ENCODE measurements around the gene USP2. TPM values are rescaled to one million over a fixed set of nuclear protein-coding genes. Genes with fewer than 3 reads are reported as not detected.

Gene USP2
- total and polyA plus RNA-seq, 2 of the 4 experiments (the other 2 are of a cell fraction), result 0.18 to 0.79 TPM

GRCh38 chr11:119310682-119311052 lies 70.8 kb downstream of the USP2 start:
- Histone ChIP-seq H2BK5ac (ENCODE audit: low read depth, low read length, poor library complexity, severe bottlenecking) (no peak overlapping the region), H3K9me1 (ENCODE audit: insufficient read depth, low read length) (peaks cover 17% of the 10 kb centered on the region; the same call in 1 of the 2 replicates), H3K9me3 (ENCODE audit: control insufficient read depth, insufficient read depth, low read length) (no peaks in the 10 kb centered on the region), H3K36me3 (ENCODE audit: control insufficient read depth, insufficient read depth, low read length) (peaks cover 61% of the 10 kb centered on the region), H2AK5ac (ENCODE audit: low read depth, low read length) (no peak overlapping the region), H3K79me1 (ENCODE audit: low read depth in 1 of 2, low read length in 2 of 2) (peaks cover 10 to 44% of the 10 kb centered on the region in 2 experiments; a peak in 3 of 4 replicates), H3K23ac (ENCODE audit: low read depth, low read length) (no peak overlapping the region), H2BK120ac (ENCODE audit: low read depth, low read length) (no peak overlapping the region), H3K4me3 (ENCODE audit: insufficient read depth, low read depth, low read length) (no peak overlapping the region), H4K8ac (ENCODE audit: low read depth in 2 of 2, low read length in 2 of 2) (no peak overlapping the region), H3K56ac (ENCODE audit: extremely low read depth, insufficient read depth, low read length) (no peak overlapping the region), H3K9ac (ENCODE audit: low read depth, low read length) (no peak overlapping the region), H3K4me1 (ENCODE audit: control insufficient read depth, insufficient read depth, low read length) (peaks cover 17% of the 10 kb centered on the region), H3K27me3 (ENCODE audit: control insufficient read depth, insufficient read depth, low read length) (no peaks in the 10 kb centered on the region), H3K18ac (ENCODE audit: low read depth, low read length) (no peak overlapping the region), H2AK9ac (replicated peaks; ENCODE audit: low read depth, low read length, poor library complexity) (no peak overlapping the region), H2BK15ac (ENCODE audit: low read depth, low read length) (no peak overlapping the region), H3K14ac (replicated peaks; ENCODE audit: low read depth, low read length) (no peak overlapping the region), H3K4ac (ENCODE audit: low read depth, low read length) (no peak overlapping the region), H4K20me1 (ENCODE audit: insufficient read depth, low read length) (peaks cover 21% of the 10 kb centered on the region), H3K4me2 (ENCODE audit: low read depth, low read length) (no peak overlapping the region), H2AFZ (replicated peaks; ENCODE audit: low read length, poor library complexity) (no peak overlapping the region), H2BK20ac (ENCODE audit: low read depth, low read length) (no peak overlapping the region), H4K91ac (ENCODE audit: insufficient read depth, low read depth, low read length) (no peak overlapping the region), H3K27ac (ENCODE audit: insufficient read depth, low read length) (no peak overlapping the region), H4K5ac (ENCODE audit: low read depth, low read length) (no peak overlapping the region)
- no peak for TF ChIP-seq CEBPB (IDR thresholded peaks at IDR 0.05; ENCODE audit: low read depth, low read length)
- TF ChIP-seq CHD1 (IDR thresholded peaks at IDR 0.05; ENCODE audit: low read depth, low read length), result no peak
- no peak for TF ChIP-seq FOS (IDR thresholded peaks at IDR 0.05; ENCODE audit: low read depth, low read length)
- no peak for TF ChIP-seq NFE2L2 (IDR thresholded peaks at IDR 0.05; ENCODE audit: low read depth, low read length)
- no peak for TF ChIP-seq MXI1 (IDR thresholded peaks at IDR 0.05; ENCODE audit: borderline replicate concordance, low read depth, low read length)
- TF ChIP-seq, protein P1, sequence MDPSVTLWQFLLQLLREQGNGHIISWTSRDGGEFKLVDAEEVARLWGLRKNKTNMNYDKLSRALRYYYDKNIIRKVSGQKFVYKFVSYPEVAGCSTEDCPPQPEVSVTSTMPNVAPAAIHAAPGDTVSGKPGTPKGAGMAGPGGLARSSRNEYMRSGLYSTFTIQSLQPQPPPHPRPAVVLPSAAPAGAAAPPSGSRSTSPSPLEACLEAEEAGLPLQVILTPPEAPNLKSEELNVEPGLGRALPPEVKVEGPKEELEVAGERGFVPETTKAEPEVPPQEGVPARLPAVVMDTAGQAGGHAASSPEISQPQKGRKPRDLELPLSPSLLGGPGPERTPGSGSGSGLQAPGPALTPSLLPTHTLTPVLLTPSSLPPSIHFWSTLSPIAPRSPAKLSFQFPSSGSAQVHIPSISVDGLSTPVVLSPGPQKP (IDR thresholded peaks at IDR 0.05; ENCODE audit: borderline replicate concordance, low read depth, low read length), result no peak
- no peak for TF ChIP-seq POLR2A (IDR thresholded peaks at IDR 0.05; ENCODE audit: low read depth, low read length)
- TF ChIP-seq RFX5 (IDR thresholded peaks at IDR 0.05; ENCODE audit: low read depth, low read length), result no peak
- TF ChIP-seq MAZ (IDR thresholded peaks at IDR 0.05; ENCODE audit: borderline replicate concordance, low read depth, low read length), result no peak
- no peak for TF ChIP-seq USF2 (IDR thresholded peaks at IDR 0.05; ENCODE audit: low read depth, low read length)
- no peak for TF ChIP-seq RAD21 (IDR thresholded peaks at IDR 0.05; ENCODE audit: low read length)
- TF ChIP-seq MAFK (IDR thresholded peaks at IDR 0.05; ENCODE audit: low read depth, low read length), result no peak
- no peak for TF ChIP-seq SMC3 (IDR thresholded peaks at IDR 0.05; ENCODE audit: low read depth, low read length)
- TF ChIP-seq RCOR1 (IDR thresholded peaks at IDR 0.05; ENCODE audit: insufficient replicate concordance, low read length), result no peak
- BruUV-seq (replicated peaks), result no TSS peak
- dilution Hi-C loops (cut with HindIII; ENCODE audit: low sequenced_read_pairs, unreplicated experiment), result no loop called here
- no peak for ATAC-seq (ENCODE audit: low read depth)
- 94% methylated on average over 17 of the region's 20 CpGs; no CpG with 5 or more reads in 1 of the 2 experiments for WGBS, 2 experiments (ENCODE audit: extremely low coverage in 2 of 2, insufficient read length in 1 of 2)
- ChIA-PET POLR2A (ENCODE audit: unreplicated experiment) (interaction anchor here (0.5 kb wide), 1 partner anchor 225 kb away, joined by 5 read pairs; no protein-coding TSS in a partner anchor), CTCF (no interaction called here)
- intact Hi-C loops (cut with micrococcal nuclease), result no loop called here
- in situ Hi-C loops (cut with MboI; ENCODE audit: low sequenced_read_pairs), result no loop called here
- DNase-seq, result no peak

All from IMR-90 (cell line).